ENCODE data around the gene FAM163A.
A peak's percentile ranks its signal among the peaks of the same experiment; 100 is the strongest.
"Not testable (repeated sequence)": the region's sequence is repeated elsewhere in the genome, so short reads cannot be mapped to it uniquely, and the experiment has no call there.

The FAM163A gene

DNA sequence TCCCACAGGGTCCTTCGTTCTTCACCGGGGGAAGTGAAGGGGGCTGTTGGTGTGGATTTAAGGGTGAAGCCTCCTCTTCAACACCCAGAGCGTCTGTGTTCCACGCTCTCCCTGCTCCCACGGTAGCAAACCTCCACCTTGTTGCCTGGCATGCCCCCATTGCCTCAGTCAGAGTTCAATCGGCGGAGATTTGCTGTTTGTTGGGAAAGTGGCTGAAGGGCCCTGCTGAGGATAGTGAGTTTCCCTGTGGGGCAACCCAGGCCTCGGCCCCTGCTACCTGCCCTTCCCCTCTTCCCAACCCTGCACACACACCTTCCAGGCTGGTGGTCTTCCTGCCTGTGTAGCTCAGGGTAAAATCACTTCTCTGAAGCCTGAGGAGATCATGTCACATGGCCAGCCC lies 74.0 kb downstream of the FAM163A start:
- no peak for DNase-seq

DNA sequence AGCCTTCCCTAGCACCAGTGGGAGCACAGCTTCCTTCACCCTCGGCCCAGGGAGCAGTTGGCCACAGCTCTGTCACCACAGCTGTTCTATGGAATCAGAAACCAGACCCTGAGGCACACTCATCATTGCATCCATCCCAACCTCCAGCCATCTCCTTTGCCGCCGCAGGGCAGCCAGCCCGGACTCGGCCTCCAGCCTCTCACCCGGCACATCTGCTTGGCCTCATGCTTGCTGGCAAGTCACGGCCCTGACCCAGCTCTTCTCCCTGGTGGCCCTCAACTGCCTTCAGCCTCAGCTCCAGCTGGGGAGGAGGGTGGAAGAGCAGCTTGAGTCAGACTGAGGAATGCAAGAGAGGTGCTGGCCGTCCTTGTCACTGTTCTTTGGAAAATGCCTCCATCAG lies 74.7 kb downstream of the FAM163A start:
- DNase-seq = no peak

DNA sequence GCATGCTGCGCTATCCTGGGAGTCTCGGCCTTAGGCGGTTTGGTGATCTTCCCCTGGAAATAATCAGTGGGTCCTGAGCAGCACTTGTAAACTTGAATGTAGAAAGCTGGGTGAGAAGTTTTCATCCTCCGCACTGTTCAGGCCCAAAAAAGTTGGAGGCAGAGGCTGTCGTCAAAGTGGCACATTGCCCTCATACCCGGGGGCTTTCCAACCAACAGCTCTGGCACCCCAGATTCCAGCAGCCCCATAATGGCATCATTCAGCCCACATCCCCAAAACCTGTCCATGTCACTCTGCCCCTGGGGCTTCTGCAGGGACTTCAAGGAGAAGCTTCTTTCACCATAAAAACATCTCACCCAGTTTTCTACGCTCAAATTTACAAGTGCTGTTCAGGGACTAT lies 75.2 kb downstream of the FAM163A start:
- no peak for DNase-seq

DNA sequence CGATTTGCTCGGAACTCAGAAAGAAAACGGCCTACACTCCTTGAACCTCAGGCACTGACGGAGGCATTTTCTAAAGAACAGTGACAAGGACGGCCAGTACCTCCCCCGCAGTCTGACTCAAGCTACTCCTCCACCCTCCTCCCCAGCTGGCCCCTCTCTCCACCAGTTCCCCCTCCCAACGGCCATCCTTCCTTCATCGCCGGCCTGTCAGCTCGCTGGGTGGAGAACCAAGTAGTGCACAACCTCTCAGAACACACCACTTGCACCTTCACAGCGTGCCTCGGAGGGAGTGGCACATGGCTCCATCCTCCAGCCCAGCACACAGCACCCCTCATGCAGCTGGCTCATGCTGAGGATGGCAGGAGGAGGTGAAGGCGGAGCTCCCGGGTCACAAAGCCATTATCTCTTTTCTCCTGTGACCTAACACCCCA lies 75.7 kb downstream of the FAM163A start:
- no peak for DNase-seq

DNA sequence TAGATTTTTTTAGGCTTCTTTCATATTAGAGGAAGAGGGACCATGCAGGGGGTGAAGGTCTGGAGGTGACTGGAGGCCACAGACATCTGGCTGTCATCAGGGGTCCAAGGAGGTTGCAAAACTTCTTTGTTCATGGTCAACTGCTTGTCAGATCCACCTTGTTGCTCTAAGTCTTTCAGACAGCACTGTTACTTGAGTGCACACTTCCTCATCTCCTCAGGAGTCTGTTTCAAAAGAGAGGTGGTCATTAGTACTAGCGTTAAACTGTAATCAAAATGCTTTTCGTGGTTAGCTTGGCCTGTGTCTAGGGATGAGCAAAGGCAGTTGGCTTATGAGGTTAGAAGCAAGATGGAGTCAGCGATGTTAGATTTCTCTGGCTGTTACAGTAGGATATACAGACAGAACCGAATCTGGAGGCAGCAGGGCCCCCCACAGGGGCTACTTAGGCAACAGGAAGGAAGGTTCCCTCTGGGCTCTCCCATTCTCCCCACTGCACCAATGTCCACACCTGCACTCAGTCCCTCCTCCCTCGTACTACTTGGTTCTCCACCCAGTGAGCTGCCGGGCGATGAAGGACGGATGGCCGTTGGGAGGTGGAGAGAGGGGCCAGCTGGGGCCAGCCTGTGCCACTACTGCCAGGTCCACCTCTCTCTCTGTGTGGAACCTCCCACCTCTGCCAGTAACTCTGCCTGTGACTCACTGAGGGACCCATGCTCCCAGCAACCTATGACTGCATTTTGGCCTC lies 77.3 kb downstream of the FAM163A start:
- DNase-seq = no peak

DNA sequence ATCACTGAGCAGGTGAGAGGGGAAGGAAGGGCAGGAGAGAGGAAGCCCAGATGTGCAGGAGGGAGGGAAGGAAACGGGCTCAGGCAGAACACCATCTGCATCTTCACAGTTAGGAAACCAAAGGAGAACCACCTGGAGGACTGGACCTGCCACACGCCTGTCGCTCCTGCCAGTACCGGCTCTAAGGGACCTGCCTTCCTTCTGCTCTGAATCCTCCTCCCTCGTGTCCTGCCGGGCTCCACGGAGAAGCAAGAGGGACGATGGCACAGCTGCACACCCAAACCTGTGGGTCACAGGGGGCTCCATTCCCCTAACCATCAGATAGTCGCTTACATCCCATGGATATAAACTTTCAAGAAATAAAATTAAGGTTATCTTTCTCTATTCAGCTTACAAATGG lies 78.4 kb downstream of the FAM163A start:
- DNase-seq = no peak

DNA sequence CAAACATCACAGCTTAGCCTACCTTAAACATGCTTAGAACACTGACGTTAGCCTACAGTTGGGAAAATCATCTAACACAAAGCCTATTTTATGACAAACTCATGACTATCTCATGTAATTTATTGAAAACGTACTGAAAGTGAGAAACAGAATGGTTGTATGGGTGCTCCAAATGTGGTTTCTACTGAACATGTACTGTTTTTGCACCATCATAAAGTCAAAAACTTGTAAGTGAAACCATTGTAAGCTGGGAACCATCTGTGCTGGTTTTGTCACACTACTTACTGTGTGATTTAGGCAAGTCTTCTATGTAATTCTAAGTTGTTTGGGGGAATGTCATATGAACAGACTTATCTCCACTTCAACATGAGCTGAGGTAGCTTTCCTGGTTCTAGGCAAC lies 79.0 kb downstream of the FAM163A start:
- no peak for DNase-seq

DNA sequence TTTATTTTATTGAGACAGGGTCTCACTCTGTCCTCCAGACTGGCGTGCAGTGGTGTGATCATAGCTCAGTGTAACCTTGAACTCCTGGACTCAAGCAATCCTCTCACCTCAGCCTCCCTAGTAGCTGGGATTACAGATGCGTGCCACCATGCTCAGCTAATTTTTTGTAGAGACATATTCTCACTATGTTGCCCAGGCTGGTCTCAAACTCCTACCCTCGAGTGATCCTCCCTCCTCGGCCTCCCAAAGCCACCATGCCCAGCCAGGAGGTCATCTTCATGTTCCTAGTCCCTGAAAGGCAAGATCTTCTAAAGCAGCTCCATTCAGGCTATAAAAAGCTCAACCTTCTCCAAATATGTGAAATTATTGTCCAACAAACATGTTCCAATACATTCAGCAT lies 80.6 kb downstream of the FAM163A start:
- DNase-seq = no peak

DNA sequence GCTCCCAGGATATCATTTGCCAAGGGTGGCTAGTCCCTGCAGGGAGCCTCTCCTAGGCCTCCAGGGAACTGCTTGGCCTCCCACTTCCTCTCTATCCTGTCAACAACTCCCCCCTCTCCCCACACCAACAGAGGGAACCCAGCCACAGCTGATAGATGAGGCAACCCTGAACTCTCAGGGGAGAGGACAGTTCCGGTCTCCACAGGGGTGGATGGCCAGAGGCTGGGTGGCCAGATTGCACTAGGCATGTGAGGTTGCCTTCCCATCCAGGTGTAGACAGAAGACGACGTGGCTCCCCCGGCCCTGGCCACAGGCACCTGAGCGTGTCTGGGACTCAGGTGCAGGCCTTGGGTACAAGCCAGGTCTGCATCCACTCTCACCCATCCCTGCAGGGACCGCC lies 81.2 kb downstream of the FAM163A start:
- DNase-seq = peak; percentile 13 to 32 (median 22)

DNA sequence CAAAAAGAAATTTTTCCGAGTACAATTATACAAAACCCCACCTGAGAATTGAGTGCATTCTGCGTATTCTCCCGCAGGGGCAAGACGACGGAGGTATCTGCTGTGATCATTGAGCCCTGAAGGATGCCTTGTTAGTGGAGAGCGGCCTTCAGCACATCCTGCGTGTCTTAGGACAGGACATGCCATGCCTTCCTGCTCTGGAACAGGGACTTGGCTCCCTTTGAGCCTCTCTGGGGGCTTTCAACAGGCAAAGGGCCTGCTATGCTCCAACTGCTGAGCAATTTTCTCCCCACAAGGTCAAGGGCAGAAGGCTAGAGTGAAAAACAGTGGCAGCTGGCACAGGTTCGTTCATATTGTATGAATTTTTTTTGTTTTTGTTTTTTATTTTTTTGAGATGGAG lies 82.1 kb downstream of the FAM163A start:
- DNase-seq = no peak

DNA sequence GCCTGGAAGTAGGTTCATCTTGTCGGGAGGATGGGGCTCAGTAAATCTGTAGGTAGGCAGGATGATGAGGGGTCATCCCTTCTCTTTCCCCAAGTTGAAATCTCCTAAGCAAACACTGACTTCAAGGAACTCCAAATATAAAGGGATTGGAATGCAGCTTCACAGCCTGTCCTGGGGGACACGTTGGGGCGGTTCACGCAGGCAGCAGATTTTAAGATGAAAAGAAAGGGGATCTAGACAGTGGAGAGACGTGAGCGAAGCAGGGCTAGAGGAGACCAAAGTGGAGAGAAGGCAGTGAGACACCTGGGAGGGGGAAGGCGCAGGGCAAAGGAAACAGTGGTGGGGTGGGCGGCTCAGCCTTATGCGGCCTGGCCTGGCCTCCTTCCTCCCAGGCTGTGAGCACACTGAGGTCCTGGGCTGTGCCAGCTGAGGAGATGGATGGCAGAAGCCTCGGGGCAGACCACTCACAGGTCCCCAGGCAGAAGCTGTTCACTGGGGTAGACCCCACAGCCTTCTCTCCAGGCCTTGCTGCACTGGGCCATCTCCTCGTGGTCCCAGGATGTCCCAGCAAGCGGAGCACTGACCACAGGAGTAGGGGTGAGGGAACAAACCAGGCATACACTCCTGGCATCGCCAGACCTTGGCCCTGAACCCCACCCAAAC lies 82.8 kb downstream of the FAM163A start:
- DNase-seq = no peak

DNA sequence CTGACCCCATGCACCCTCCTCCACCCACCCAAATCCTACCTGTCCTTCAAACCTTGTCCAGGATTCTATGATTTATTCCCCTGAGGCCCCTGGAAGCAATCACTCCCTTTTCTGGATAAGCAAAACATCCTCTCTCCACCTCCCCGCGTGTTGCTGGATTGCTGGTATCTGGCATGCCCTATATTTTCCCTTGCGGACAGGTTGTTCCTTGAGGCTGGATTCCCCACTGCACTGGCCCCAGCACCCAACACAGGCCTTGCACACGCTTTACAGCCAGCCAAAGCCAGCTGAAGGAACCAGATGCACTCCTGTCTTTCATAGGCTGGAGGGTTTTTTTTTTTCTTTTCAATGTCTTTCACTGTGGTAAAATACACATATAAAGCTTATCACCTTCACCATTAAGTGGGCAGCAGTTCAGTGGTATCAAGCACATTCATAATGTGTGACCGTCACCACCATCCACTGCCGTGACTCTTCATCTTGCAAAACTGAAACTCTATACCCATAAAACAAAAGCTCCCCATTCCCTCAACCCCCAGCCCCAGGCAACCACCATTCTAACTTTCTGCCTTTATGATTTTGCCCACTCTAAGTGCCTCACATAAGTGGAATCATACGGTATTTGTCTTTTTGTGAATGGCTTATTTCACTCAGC lies 83.7 kb downstream of the FAM163A start:
- DNase-seq = no peak

DNA sequence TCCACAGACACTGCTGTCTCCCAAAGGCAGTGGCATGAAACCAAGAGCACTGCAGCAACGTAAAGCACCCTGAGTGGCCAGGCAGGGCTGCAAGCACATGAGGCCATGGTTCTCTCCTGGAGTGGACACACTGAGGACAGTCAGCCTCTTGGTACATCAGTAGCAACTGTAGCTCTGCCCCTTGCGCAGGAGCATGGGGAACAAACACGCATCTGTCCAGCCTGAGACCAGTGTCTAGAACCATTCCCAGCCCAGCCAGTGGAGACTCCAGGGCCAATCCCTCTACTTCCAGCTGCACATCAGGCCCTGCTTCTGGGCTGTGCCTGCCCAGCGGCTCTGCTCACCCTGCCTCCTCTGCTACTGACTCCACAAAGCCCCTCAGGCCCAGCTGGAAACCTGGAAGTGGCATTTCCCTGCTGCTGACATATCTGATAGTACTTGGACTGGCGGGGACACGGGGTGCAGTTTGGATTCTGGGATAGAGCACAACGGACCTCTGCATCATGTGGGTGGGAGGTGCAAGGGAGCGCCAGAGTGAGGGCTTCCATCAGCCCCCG lies 85.5 kb downstream of the FAM163A start:
- no peak for DNase-seq

DNA sequence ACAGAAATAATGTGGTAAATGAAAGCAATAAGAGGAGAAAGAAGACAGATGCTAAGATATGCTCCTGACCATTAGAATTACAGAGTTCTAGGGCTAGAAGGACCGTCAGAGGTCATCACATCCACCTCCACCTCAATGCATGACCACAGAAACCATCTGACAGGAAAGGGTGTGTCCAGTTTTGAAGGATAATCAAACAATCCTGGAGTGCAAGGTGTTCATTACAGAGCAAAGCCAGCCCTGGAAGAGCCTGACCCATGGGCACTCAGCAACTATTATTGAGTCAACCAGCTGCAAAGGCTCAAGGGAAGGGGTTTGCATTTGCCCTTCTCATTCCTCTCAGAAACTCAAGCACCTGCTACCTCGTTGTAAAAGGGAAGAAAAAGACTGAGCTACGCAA lies 88.1 kb downstream of the FAM163A start:
- DNase-seq = no peak

DNA sequence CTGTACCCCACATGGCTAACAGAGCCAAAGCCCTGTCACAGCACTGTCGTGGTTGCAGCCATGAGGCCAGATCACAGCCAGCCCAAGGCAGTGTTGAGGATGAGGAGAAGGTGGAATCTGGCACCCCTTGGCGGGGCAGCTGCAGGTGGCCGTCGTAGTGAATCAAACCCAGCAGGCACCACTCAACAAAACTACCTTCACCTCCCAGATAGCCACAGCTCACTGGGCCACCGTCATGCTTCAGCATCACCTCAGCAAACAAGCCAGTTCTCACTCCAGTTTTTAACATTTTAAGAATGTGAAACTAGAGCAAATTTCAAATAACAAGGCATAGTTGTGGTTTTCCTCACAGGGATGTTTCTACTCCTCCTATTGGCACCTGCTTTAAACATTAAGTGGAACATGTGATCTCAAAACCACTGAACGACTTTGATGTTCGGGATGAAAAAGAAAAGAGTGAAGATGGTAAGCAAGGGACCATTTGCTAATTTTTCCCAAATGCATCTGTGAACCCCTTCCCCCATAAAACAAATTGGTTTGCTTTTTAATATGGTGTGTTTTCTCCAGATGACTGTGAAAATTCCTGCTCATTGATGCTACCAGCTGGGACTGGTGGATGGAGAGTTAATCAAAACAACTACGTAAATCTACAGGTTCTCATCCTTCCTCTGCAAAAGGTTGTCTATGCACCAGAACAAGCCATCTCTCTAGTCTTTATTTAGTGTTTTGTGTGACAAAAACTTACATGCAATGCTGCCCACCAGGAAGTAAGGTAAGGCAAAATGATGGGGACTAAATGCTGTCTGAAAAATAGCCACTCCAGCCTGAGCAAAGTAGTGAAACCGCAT lies 89.0 kb downstream of the FAM163A start:
- DNase-seq = no peak

DNA sequence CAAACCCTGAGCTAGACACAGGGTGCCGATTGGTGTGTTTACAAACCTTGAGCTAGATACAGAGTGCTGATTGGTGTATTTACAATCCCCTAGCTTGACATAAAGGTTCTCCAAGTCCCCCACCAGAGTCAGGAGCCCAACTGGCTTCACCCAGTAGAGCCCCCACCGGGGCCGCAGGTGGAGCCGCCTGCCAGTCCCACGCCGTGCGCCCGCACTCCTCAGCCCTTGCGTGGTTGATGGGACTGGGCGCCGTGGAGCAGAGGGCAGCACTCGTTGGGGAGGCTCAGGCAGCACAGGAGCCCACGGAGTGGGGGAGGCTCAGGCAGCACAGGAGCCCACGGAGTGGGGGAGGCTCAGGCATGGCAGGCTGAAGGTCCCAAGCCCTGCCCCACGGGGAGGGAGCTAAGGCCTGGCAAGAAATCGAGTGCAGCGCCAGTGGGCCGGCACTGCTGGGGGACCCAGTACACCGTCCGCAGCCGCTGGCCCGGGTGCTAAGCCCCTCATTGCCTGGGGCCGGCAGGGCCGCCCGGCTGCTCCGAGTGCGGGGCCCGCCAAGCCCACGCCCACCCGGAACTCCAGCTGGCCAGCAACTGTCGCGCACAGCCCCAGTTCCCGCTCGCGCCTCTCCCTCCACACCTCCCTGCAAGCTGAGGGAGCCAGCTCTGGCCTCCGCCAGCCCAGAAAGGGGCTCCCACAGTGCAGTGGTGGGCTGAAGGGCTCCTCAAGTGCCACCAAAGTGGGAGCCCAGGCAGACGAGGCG lies 93.8 kb downstream of the FAM163A start:
- not testable (repeated sequence) for DNase-seq

DNA sequence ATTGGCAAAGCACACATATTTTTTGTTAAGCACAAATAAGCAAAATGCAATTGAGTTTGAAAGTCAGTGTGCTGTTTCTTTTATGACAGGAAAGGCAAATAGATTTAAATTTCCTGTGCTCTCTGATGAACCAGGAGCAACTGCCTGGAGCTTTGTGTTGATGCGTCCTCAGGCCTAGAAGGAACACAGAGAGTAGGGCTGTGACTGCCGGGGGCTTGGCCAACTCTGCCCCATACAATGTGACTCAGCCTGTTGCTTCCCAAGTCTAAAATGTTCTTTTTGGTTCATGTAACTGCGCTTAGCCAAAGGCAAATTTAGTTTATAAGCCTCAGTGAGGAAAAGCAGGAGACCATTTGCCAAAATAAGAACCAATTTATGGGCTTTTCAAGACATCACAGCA lies 97.0 kb downstream of the FAM163A start:
- no peak for DNase-seq

DNA sequence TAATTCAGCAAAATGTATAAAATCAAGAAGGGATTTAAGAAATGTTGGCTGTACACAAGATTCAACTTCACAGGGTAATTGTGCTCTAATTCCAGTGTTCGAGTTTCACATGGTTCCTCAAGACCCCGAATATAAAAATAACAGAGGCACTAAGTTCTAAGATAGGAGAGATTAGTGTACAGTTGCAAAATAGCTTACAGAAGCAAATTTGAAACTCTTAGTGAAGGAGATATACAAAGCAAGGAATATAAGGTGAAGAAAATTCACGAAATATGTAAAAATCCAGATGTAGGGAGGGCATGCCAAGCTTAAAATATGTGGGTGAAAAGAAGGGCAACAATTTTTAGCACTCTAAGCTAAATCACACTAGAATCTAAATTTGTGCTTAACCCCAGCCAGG lies 105.1 kb downstream of the FAM163A start:
- DNase-seq = no peak

DNA sequence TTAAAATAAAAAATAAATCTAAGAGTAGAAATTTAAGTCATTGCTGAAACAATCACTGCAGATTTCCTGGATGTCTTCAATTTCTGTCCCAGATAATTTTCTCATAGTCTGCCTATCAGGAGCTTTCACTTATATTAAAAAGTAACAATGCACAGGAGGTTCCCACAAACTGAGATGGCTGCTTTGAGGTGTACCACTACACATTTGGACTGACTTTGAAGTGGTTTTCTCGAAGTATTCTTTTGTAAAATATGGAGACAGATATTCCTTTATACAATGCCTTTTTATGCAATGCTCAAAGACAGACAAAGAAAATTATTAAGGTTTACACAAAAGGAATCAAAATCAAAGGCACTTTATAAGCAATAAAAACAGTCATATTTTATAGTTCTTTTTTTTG lies 110.0 kb downstream of the FAM163A start:
- no peak for DNase-seq

DNA sequence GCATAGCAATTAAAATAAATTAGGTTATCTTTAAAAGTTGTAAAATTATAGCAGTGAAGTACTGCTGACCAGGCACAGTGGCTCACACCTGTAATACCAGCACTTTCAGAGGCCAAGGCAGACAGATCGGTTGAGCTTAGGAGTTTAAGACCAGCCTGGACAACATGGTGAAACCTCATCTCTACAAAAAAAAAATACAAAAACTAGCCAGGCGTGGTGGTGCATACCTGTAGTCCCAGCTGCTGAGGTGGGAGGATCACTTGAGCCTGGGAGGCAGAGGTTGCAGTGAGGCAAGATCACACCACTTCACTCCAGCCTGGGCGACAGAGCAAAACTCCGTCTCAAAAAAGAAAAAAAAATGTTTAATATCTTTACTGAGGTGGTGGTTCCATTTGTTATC lies 112.7 kb downstream of the FAM163A start:
- DNase-seq = not testable (repeated sequence)

DNA sequence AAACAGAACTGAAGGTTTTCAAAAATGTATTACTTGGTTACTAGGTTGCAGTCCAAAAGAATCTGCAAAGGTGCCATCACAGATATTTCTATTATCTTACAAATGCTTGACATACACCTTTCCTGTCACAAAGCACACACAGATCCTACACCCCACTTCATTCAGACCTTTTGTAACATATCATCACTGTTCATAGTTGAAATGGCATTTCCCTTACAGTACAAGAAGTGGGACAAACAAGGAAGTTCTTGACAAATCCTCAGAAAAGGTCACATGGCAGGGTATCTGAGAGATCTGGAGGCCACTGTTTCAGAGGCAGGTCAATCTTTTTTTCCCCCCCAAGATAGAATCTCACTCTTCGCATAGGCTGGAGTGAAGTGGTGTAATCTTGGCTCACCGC lies 113.2 kb downstream of the FAM163A start:
- DNase-seq = peak; percentile 23 to 34 (median 26)

DNA sequence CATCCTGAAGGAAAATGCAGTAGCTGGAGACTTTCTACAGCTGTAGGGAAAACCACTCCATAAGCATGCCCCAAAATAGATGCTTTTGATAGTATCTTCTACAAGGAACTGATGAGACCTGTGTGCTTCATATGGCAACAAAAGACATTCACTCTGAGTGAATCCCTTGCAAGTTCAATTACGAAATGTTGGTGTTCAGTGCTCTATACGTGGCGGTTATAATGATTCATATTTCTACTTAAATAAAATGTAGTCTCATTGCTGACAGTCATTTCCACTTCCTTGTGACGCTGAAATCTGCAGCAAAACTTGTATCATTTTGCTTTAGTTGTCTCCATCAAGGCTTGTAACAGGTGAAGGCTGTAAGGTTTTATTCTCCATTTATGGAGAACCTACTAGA lies 113.9 kb downstream of the FAM163A start:
- DNase-seq = peak in 2 of 3 donors; percentile 55 to 58

Measured in suppressor macrophage treated with lipopolysaccharide for 1 hour (primary cell).